Activated T-helper 2 cell treated with anti-CD3 and anti-CD28 coated beads, Interferon-gamma antibody, Interleukin-2, Interleukin-4, amounts not matched to agents 10 μg/mL and 5 μg/mL and 100 μg/mL, durations not matched to agents 14 hours and 24 hours and 36 hours (primary cell): Measurements from ENCODE around the gene GALNT2. TPM values are rescaled to one million over a fixed set of nuclear protein-coding genes. Genes with fewer than 3 reads are reported as not detected.

Experiments used
- DNase-seq: peaks from one replicate; pipeline ENCODE4 v3.0.0; 2021; ENCODE audit warnings: low spot score
- H3K27ac Mint-ChIP-seq: one replicate; pipeline ENCODE4 v1.8.0; 2021; ENCODE audit warnings: mixed read lengths
- H3K27me3 Mint-ChIP-seq: one replicate; pipeline ENCODE4 v1.8.0; 2021; ENCODE audit warnings: low read depth, mixed read lengths
- H3K36me3 Mint-ChIP-seq: one replicate; pipeline ENCODE4 v1.8.0; 2021; ENCODE audit warnings: low read depth, mixed read lengths
- H3K4me1 Mint-ChIP-seq: one replicate; pipeline ENCODE4 v1.8.0; 2021; ENCODE audit warnings: low read depth, mixed read lengths
- H3K4me3 Mint-ChIP-seq: one replicate; pipeline ENCODE4 v1.8.0; 2021; ENCODE audit warnings: low read depth, mild to moderate bottlenecking, moderate library complexity, mixed read lengths
- H3K9me3 Mint-ChIP-seq: one replicate; pipeline ENCODE4 v1.8.0; 2021; ENCODE audit warnings: mixed read lengths
- intact Hi-C: fragments of 100-400 bp; cut with micrococcal nuclease; formaldehyde crosslinking; loops from one replicate; pipeline ENCODE4 v1.15.1; 2023
- total RNA-seq: library from RNA; stranded (reverse); gene quantifications from 2 replicates; pipeline ENCODE4 v1.2.3, GENCODE V29; 2022

Gene GALNT2
- total RNA-seq, 1 donor from 2014 or later: 59.3 TPM

DNA sequence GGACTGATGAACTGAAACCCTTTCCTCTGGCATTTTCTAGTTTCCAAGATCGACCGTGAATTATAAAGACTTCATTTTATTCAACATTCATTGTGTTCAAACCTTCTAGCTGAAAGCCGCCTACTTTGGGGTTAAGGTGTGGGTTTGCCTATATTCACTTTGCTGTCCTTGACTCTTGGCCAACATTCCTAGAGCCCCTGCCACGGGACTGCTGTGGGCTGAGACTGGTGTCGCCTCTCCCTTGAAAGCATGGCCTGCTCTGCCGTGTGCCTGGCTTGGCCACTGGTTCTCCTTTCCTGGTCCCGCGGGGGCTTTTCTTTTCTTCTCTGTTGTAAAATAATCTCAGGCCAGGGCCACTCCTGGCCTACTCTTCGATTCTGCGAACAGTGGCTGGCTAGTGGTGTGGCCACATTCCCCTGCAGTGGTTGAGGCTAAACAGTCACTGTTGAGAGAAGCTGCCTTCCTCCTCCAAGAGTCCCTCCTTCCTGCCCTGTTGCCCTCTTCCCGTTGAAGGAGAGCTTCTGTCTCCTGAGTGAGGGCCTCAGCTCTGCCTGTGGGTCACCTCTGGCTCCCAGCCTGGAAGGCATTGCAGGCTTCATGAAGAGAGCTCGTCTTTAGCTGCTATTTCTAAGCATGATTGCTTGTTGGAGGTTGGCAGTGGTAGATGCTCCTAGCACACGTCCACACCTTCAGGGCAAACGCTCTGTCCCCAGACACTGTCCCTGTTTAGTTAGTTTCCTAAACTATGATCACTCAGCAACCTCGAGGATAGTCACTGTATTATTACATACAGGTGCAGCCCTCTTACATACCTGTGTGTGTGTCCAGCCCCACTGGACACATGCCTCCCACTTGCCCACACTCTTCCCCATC, 80.5 kb downstream of the GALNT2 start:
- H3K4me3 Mint-ChIP-seq: no peak overlapping the region
- peaks cover 24% of the 10 kb centered on the region for H3K4me1 Mint-ChIP-seq
- H3K27me3 Mint-ChIP-seq: no peaks in the 10 kb centered on the region
- no peaks in the 10 kb centered on the region for H3K9me3 Mint-ChIP-seq
- intact Hi-C loops: no loop called here
- DNase-seq: no peak
- H3K27ac Mint-ChIP-seq: no peak overlapping the region
- H3K36me3 Mint-ChIP-seq: no peaks in the 10 kb centered on the region

- H3K27ac Mint-ChIP-seq: no peak overlapping the region
- no peak overlapping the region for H3K4me3 Mint-ChIP-seq
- no peak for DNase-seq
- H3K9me3 Mint-ChIP-seq: no peaks in the 10 kb centered on the region
- intact Hi-C loops: no loop called here
- H3K27me3 Mint-ChIP-seq: no peaks in the 10 kb centered on the region
- H3K4me1 Mint-ChIP-seq: peaks cover 21% of the 10 kb centered on the region
- H3K36me3 Mint-ChIP-seq: no peaks in the 10 kb centered on the region
Measured at GRCh38 chr1:230148126-230148652, 81.2 kb downstream of the GALNT2 start.

DNA sequence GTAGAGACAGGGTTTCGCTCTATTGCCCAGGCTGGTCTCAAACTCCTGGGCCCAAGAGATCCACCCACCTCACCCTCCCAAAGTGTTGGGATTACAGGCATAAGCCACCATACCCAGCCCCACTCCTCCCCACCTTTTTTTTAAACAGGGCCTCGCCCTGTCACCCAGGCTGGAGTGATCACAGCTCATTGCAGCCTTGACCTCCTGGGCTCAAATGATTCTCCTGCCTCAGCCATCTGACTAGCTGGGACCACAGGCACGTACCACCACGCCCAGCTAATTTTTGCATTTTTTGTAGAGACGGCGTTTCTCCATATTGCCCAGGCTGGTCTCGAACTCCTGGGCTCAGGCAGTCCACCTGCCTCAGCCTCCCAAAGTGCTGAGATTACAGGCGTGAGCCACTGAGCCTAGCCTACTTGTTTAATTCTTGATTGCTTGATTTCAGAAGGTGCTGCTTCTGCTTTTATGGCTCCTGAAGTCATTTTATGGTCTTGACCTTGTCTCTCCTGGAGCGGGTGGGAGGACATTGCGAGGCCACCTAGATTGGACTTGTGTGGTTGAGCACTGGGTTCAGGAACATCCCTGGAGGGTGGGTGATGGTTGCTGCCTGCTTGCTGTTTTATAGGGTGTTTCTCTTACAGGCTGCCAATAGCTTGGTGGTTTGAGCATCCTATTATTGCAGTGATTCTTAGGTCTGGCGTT, 81.9 kb downstream of the GALNT2 start:
- no peaks in the 10 kb centered on the region for H3K27me3 Mint-ChIP-seq
- no peak overlapping the region for H3K27ac Mint-ChIP-seq
- intact Hi-C loops: no loop called here

DNA sequence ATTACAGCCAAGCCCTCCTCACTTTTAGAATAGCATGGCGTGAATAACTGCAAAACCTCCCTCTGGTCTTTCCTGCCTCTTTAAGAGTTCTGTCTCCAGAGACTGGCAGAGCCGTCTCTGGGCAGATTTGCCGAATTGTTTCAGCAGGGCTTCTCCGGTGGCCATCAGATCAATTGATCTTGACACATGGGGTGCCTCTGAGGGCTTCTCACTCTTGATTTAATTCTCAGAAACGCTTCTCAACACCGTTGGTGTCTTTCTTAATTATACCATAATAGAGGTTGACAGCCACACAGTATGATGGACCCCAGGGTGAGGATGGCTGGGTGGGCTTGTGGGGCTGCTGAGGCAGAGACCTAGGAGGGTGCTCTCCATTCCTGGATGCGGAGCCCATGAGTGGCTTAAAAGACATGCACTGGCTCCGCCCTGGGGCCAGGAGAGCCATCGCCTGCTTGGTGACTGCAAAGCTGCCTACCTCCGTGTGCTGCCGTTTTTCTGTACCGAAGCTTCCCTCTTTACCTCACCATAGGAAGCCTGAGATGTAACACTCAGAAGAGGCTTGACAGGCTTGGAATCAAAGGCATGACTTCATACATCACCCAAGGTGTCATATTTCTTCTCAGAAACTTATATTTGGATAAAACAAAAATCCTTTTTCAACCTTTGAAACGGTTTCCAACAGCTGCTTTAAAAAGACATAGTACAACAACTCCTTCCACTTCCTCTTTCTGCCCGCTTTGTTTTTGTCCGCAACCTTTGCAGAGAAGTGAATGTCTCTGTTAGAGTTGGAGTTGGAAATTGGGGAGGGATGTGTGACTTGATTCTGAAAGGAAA, 82.9 kb downstream of the GALNT2 start:
- no peaks in the 10 kb centered on the region for H3K27me3 Mint-ChIP-seq
- DNase-seq: no peak
- intact Hi-C loops: no loop called here
- no peak overlapping the region for H3K4me3 Mint-ChIP-seq
- H3K27ac Mint-ChIP-seq: no peak overlapping the region
- peaks cover 16% of the 10 kb centered on the region for H3K4me1 Mint-ChIP-seq
- H3K36me3 Mint-ChIP-seq: no peaks in the 10 kb centered on the region
- H3K9me3 Mint-ChIP-seq: no peaks in the 10 kb centered on the region

More for the DNA sequence above, 81.9 kb downstream of the GALNT2 start:
- H3K36me3 Mint-ChIP-seq: no peaks in the 10 kb centered on the region
- no peaks in the 10 kb centered on the region for H3K9me3 Mint-ChIP-seq
- H3K4me3 Mint-ChIP-seq: no peak overlapping the region
- DNase-seq: no peak
- H3K4me1 Mint-ChIP-seq: peaks cover 21% of the 10 kb centered on the region

GRCh38 chr1:230150615-230151014, 83.6 kb downstream of the GALNT2 start:
- H3K9me3 Mint-ChIP-seq: no peaks in the 10 kb centered on the region
- no peaks in the 10 kb centered on the region for H3K36me3 Mint-ChIP-seq
- no peak overlapping the region for H3K4me3 Mint-ChIP-seq
- no peak overlapping the region for H3K27ac Mint-ChIP-seq
- no peak for DNase-seq
- intact Hi-C loops: no loop called here
- no peaks in the 10 kb centered on the region for H3K27me3 Mint-ChIP-seq
- H3K4me1 Mint-ChIP-seq: peaks cover 19% of the 10 kb centered on the region

DNA sequence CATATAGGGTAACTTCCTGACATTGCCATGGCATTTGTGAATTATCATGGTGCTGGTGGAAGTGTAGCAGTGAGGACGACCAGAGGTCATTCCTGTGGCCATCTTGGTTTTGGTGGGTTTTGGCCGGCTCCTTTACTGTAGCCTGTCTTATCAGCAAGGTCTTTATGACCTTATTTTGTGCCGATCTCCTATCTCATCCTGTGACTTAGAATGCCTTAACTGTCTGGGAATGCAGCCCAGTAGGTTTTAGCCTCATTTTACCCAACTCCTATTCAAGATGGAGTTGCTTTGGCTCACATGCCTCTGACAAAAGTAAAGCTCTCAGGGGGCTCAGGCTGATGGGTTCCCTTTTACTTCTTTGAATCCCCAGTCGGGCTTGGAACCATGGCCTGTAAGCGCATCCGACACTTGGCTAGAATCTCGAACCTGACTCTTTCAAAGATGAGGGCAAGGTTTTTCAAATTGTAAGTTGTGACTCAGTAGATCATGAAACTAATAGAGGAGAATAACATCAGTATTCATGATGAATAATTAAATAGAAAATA, 85.0 kb downstream of the GALNT2 start:
- no peaks in the 10 kb centered on the region for H3K27me3 Mint-ChIP-seq
- H3K4me3 Mint-ChIP-seq: no peak overlapping the region
- no peaks in the 10 kb centered on the region for H3K36me3 Mint-ChIP-seq
- H3K27ac Mint-ChIP-seq: no peak overlapping the region
- DNase-seq: no peak
- intact Hi-C loops: no loop called here
- H3K9me3 Mint-ChIP-seq: no peaks in the 10 kb centered on the region
- H3K4me1 Mint-ChIP-seq: peaks cover 18% of the 10 kb centered on the region

DNA sequence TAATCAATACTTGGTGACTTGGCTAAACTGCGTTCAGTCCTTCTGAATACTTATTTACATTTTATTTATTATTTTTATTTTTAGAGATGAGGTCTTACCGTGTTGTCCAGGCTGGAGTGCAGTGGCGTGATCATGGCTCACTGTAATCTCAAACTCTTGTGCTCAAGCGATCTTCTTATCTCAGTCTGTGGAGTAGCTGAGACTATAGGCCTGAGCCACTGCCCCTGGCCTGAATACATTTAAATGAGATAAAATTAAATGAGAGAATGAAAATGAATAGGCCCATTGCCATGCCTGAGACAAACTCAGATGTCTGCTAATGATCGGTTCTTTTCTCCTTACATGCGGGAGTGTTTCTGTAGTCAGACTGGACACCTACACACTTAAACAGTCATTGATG, 86.0 kb downstream of the GALNT2 start:
- DNase-seq: no peak
- Mint-ChIP-seq H3K9me3 (no peaks in the 10 kb centered on the region), H3K36me3 (no peaks in the 10 kb centered on the region), H3K4me3 (no peak overlapping the region), H3K4me1 (peaks cover 21% of the 10 kb centered on the region), H3K27me3 (no peaks in the 10 kb centered on the region), H3K27ac (no peak overlapping the region)
- intact Hi-C loops: no loop called here

GRCh38 chr1:230153641-230154296, 86.7 kb downstream of the GALNT2 start:
- no peak overlapping the region for H3K27ac Mint-ChIP-seq

DNA sequence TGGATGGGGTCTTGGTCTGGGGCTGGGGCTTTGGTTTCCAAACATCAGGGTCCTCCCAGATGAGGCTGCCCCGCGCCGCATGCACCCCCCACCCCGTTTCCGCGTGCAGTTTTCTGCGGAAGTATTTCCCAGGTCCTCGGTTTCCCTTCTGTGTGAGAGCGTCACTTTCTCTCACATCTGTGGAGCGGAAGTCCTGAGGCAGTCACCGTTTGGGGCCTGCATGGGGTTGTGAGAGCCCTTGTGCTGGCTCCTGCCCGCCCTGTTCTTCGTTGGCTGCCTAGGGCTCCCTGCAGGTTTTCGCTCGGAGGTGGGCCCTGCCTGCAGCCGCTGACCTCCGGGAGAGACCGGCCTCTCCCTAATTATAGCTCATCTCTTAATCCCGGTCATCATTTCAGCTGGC, 88.0 kb downstream of the GALNT2 start:
- peaks cover 21% of the 10 kb centered on the region for H3K4me1 Mint-ChIP-seq
- DNase-seq: no peak
- H3K9me3 Mint-ChIP-seq: no peaks in the 10 kb centered on the region
- no peaks in the 10 kb centered on the region for H3K36me3 Mint-ChIP-seq
- no peaks in the 10 kb centered on the region for H3K27me3 Mint-ChIP-seq
- no peak overlapping the region for H3K27ac Mint-ChIP-seq
- H3K4me3 Mint-ChIP-seq: no peak overlapping the region
- intact Hi-C loops: no loop called here

More at GRCh38 chr1:230153641-230154296, 86.7 kb downstream of the GALNT2 start:
- DNase-seq: no peak
- Mint-ChIP-seq H3K36me3 (no peaks in the 10 kb centered on the region), H3K27me3 (no peaks in the 10 kb centered on the region), H3K4me3 (no peak overlapping the region), H3K9me3 (no peaks in the 10 kb centered on the region), H3K4me1 (peaks cover 22% of the 10 kb centered on the region)
- intact Hi-C loops: no loop called here

DNA sequence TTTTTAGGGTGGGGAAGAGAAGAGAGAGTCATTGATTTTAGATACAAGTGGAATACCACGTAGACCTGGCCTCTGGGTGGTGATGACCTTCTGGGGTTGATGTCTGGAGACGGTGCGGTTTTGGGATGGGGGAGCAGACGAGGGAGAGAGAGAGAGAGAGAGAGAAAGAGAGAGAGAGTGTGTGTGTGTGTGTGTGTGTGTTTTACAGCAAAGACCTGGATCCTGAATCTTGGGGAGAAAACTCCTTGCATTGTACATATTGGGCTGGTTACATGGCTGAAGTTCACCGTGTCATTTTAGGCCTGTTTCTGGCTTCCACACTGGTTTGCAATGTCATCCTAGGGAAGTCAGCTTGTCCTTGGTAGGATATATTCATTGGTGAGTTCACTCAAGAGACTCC, 89.0 kb downstream of the GALNT2 start:
- DNase-seq: no peak
- Mint-ChIP-seq H3K27ac (no peak overlapping the region), H3K4me3 (no peak overlapping the region), H3K9me3 (no peaks in the 10 kb centered on the region), H3K4me1 (peaks cover 21% of the 10 kb centered on the region), H3K27me3 (no peaks in the 10 kb centered on the region), H3K36me3 (no peaks in the 10 kb centered on the region)
- intact Hi-C loops: no loop called here

DNA sequence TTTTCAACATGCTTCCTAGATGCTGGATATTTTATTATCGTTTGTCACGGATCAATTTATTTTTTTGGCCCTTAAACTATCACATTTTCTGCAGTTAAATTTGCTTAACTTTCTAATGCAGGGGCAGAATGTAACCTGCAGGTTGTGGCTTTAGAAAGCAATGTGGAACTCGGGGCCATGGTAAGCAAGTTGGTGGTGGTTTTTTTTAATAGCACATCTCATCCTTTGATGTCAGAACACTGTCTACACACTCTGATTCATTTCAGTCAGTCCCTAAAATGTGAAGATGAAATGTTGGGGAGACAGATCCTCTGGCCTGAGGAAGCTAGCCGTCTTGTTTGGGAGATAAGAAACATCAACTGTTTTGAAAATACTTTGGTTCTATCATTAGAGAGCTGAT, 89.5 kb downstream of the GALNT2 start:
- H3K4me3 Mint-ChIP-seq: no peak overlapping the region
- no peak overlapping the region for H3K27ac Mint-ChIP-seq
- DNase-seq: no peak
- no peaks in the 10 kb centered on the region for H3K27me3 Mint-ChIP-seq
- intact Hi-C loops: no loop called here
- peaks cover 21% of the 10 kb centered on the region for H3K4me1 Mint-ChIP-seq
- H3K36me3 Mint-ChIP-seq: no peaks in the 10 kb centered on the region
- no peaks in the 10 kb centered on the region for H3K9me3 Mint-ChIP-seq
